GM19035 (cell line): ENCODE measurements around the gene GPD1L.
"Not testable (repeated sequence)": the region's sequence is repeated elsewhere in the genome, so short reads cannot be mapped to it uniquely, and the experiment has no call there.

Experiments
- ATAC-seq: cut with Tn5 transposase; IDR thresholded peaks from one replicate; pipeline ENCODE4 v1.9.1; 2021; ENCODE audit not compliant: unreplicated experiment

Gene GPD1L

GRCh38 chr3:32106132-32106928 lies at the start of gene GPD1L:
TSS of gene GPD1L (plus strand) at chr3:32106620. CDS start at chr3:32106712, 92 bp downstream.
- peak; percentile 99 for ATAC-seq

- ATAC-seq: not testable (repeated sequence)
Observed at GRCh38 chr3:32058465-32058864, 48.0 kb upstream of the GPD1L start.

DNA sequence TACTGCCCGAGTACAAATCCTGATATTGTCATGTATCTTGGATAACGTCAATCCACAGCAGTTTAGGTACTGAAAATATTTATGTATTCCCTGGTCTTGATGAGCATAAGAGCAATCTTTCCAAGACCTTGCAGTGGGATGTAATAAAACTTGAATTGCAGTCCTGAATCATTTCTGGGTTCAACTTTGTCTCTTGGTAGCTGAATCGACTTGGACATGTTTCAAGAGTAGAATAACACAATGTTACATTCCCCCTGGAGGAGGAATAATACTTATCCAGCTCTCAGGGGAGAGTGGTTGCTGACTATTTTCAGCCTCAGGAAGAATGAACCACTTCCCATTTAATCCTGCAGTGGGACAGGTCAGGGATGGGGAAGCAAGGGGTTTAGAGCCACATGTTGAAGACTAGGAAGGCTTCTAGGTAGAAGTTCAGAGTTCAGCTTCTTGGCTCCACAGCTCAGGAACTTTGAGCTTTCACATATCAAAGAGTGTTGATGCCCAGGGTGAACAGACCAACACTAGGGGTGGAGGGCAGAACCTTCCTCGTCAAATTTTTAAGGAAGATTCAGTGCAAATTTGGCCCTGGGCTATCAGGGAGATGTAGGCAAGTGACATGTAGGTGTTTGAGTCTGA lies 43.4 kb upstream of the GPD1L start:
- ATAC-seq: no peak

DNA sequence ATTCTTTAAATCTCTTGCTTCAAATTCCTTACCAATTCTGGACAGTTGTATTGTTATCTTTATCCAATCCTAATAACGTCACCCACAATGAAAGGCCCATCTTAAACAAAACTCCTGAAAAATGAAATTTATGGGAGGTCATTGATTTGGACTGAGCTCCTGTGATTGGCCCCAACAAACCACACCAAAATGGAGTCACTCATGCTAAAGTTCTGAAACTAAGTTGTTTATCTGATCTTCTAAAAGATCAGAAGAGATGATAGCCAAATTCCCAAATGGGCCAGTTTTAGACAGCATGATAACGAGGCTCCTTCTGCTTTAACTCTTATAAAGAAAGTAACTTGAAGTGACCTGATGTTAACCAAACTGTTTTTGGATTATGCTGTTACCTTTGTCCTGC lies 39.7 kb upstream of the GPD1L start:
- ATAC-seq: no peak

DNA sequence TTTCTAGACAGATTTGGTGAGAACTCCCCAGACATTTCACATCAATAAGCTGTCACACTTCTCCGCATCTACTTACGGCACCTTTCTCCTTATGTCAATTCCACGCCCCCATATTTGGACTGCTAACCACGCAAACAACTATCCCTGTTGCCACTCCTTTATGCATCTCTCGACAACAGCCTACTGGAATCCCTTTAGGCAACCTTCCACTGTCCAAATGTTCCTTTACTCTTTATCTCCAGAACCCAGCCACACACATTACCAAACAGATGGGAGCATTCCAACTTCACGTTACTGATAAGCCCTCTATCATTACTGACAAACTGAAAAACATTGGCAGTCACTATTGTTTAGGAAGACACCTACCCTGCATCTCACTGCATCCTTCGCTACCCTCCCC lies 32.2 kb upstream of the GPD1L start:
- not testable (repeated sequence) for ATAC-seq

DNA sequence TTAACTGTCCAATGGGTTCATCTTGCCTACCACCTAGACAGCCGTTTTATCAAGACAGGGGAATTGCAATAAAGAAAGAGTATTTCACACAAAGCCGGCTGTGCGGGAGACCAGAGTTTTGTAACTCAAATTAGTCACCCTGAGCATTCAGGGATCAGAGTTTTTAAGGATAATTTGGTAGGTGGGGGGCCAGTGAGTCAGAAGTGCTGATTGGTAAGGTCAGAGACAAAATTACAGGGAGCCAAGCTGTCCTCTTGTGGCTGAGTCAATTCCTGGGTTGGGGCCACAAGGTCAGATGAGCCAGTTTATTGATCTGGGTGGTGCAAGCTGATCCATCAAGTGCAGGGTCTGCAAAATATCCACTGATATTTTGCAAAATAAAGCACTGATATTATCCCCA lies 29.9 kb upstream of the GPD1L start:
- no peak for ATAC-seq

DNA sequence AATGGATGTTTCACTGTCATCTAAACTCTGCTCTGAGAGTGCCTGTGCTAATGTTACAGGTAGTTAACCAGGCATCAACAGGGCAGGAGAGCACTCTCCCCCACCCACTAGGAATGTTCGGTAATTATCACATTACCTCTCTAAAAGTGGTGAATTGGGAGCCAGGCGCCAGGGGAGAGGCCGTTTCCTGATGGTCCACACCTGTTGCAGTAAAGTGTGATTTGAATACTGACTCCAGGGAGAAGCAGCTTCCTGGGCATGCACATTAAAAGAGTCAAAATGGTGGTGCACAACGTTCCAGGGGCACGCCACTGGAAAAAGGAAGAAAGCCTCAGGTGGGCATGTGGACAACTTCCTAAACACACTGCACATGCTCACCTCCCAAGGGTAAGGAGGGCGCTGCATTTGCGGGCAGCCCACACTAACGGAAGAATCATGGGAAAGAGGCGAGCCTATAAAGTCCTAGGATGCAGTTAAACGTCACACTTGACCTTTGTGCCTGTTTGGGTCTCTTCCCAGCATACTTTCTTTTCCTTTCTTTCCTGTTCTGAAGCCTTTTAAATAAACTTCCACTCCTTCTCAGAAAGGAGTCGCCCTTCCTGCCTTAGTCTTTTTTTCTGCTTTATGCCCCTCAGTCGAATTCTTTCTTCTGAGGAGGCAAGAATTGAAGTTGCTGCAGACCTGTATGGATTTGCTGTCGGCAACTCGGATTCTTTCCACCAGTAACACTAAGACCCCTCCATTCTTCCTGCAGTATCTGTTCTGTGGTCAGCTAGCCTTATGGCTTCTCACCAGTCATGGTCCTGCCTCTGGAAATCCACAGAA lies 28.9 kb upstream of the GPD1L start:
- no peak for ATAC-seq

DNA sequence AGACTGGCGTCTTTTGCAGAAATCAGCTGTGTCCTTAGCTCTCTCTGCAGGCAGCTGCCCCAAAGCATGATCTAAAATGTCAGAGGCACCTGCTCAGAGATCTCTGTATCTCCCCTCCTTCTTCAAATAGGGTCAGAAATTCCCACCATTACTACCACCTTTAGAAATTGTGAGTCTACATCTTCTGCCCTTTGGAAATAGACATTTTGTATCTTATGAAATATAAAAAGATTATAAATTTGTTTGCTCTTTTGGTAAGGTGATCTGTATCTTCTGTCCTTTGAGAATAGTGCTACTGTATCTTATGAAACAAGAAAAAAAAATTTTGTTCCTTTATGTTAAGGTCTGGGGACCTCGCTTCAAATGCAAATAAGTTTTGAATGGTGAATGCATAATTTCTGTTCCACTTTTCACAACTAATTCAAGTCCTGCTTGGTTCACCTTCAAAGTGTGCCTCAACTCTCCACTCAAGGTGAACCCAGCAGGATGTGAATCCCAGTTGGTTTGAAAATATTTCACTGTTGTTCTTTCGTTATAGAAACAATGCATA lies 28.3 kb upstream of the GPD1L start:
- ATAC-seq: no peak

DNA sequence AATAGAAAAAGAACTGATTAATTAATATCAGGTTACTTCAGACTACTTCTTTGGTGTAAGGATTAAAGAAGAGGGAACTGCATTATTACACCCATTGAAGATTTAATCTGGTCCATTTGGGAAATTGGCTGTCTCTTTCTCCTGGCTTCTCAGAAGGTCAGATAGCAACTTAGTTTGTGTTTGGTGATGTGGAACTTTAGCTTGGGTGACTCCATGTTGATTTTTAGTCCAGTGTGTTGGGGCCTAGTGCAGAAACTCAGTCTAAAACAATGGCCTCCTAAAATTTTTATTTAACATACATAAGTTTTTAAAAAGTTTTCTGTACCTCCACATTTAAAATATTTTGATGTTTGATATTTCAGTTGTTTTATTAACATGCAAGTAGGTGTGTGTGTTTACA lies 27.6 kb upstream of the GPD1L start:
- ATAC-seq: no peak

GRCh38 chr3:32082721-32083120 lies 23.7 kb upstream of the GPD1L start:
- ATAC-seq: no peak

GRCh38 chr3:32083702-32084270 lies 22.6 kb upstream of the GPD1L start:
- ATAC-seq: no peak

- no peak for ATAC-seq
Observed at GRCh38 chr3:32084870-32085269, 21.6 kb upstream of the GPD1L start.

DNA sequence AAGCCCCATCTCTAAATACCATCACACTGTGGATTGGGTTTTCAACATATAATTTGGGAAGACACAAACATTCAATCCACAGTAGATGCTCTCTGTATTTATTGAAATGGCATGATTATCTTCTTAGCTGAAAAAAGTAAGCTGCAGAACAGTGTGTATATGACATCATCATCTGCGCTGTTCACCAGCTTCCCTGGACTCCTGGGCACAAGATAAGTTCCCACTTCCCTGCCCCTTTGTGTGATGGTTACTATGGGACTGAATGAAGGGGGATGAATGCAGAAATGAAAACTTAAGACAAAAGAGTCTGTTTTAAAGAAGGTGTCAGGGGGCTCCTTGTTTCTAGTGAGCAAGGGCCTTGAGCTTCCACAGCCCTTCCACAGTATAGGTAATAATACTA lies 20.0 kb upstream of the GPD1L start:
- no peak for ATAC-seq

DNA sequence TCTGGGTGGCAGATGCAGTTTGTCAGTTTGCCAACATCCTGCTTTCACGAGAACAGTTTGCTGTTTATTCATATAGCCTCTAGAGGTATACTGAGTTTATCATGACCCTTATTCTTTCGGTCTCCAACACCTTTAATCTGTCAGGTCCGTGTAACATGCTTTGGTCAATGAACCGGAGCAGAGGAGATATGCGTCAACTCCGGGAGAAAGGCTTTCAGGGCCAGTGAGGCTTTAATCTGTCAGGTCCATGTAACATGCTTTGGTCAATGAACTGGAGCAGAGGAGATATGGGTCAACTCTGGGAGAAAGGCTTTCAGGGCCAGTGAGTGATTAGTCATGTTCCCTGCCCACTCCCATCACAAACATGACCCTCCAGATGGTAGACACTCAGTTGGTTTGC lies 16.9 kb upstream of the GPD1L start:
- ATAC-seq: no peak

DNA sequence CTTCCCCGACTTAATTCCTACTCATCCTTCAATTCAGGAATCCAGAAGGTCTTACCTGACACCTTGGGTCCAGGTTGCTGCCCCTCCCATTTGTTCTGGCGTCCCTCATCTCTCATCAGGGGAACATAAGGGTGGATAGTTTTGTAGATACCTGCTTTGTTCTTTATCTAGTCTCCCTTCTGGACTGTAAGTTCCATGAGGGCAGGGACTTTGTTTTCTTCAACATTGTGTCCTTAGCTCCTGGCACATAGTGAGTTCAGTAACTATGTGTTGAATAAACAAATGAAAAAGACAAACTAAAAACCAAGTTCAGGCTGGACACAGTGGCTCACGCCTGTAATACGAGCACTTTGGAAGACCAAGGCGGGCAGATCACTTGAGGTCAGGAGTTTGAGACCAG lies 13.2 kb upstream of the GPD1L start:
- no peak for ATAC-seq

- no peak for ATAC-seq
Observed at GRCh38 chr3:32095431-32095830, 11.0 kb upstream of the GPD1L start.

DNA sequence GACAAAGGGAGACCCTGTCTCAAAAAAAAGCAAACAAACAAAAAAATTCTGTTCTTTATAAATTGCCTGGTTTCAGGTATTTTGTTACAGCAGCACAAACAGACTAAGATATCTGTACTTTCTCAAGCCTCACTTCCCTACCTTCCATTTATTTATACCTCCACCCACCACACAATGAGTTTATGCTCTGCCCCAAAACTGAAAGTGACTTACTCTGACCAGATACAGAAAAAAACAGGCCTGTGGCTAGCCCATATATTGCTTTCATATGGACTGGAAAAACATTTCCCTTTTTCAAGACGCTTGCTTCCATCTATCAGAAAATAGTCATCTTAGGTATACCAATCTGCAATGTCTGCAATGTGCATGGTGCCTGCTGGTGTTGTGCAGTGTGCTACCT lies 8.7 kb upstream of the GPD1L start:
- peak; percentile 76 for ATAC-seq

GRCh38 chr3:32098528-32098927 lies 7.9 kb upstream of the GPD1L start:
- no peak for ATAC-seq

GRCh38 chr3:32100465-32100864 lies 6.0 kb upstream of the GPD1L start:
- ATAC-seq: no peak

GRCh38 chr3:32102289-32102688 lies 4.1 kb upstream of the GPD1L start:
- no peak for ATAC-seq

- no peak for ATAC-seq
Observed at GRCh38 chr3:32104492-32104891, 1.9 kb upstream of the GPD1L start.
